Colonic mucosa (tissue), 4 donors: ENCODE measurements around the gene DST. TPM values are rescaled to one million over a fixed set of nuclear protein-coding genes. Genes with fewer than 3 reads are reported as not detected.

Experiments
- DNase-seq: peaks from one replicate; pipeline ENCODE4 v3.0.0-alpha.2; 2020
- H3K27ac ChIP-seq: fragments of 200-600 bp; one replicate; pipeline ENCODE4 v1.8.0; 2021
- H3K27me3 ChIP-seq: fragments of 200-600 bp; one replicate; pipeline ENCODE4 v1.8.0; 2021
- H3K36me3 ChIP-seq: fragments of 200-600 bp; one replicate; pipeline ENCODE4 v1.8.0; 2021
- H3K4me1 ChIP-seq: fragments of 200-600 bp; one replicate; pipeline ENCODE4 v1.8.0; 2021; ENCODE audit warnings: mild to moderate bottlenecking
- H3K4me3 ChIP-seq: fragments of 200-600 bp; one replicate; pipeline ENCODE4 v1.8.0; 2021
- H3K9ac ChIP-seq, 2 donors: one replicate each; pipeline ENCODE4 v1.7.0; 2013; ENCODE audit warnings: control low read depth in 2 of 2, low read depth in 2 of 2, low read length in 2 of 2
- H3K9me3 ChIP-seq: fragments of 200-600 bp; one replicate; pipeline ENCODE4 v1.8.0; 2021
- intact Hi-C: fragments of 100-400 bp; cut with DNase I; formaldehyde crosslinking; loops from one replicate; pipeline ENCODE4 v1.14.1; 2022
- total RNA-seq, 2 donors: library from RNA; stranded (reverse); fragmentation: NEBNext Ultra II Directional in 1 of 2; extraction: Animal tissue kit (Norgen Biotek cat#: 25700) in 1 of 2; gene quantifications; one replicate each; pipeline ENCODE4 v1.2.1, GENCODE V29; 2021
- TF ChIP-seq, protein P1 (sequence below): fragments of 200-600 bp; IDR thresholded peaks from one replicate; pipeline ENCODE4 v1.8.0; 2022; ENCODE audit warnings: antibody characterized with exemption, mild to moderate bottlenecking
- donor health status: healthy.
- donor health status: DM: no; HTN: no; CAD: no.
- donor health status: DM: no; HTN: no; CAD: no.

Gene DST
- total RNA-seq, 2 donors from 2014 or later: 115 to 197 TPM

GRCh38 chr6:56534680-56535419 lies 107.8 kb downstream of the DST start:
- TF ChIP-seq, protein P1, sequence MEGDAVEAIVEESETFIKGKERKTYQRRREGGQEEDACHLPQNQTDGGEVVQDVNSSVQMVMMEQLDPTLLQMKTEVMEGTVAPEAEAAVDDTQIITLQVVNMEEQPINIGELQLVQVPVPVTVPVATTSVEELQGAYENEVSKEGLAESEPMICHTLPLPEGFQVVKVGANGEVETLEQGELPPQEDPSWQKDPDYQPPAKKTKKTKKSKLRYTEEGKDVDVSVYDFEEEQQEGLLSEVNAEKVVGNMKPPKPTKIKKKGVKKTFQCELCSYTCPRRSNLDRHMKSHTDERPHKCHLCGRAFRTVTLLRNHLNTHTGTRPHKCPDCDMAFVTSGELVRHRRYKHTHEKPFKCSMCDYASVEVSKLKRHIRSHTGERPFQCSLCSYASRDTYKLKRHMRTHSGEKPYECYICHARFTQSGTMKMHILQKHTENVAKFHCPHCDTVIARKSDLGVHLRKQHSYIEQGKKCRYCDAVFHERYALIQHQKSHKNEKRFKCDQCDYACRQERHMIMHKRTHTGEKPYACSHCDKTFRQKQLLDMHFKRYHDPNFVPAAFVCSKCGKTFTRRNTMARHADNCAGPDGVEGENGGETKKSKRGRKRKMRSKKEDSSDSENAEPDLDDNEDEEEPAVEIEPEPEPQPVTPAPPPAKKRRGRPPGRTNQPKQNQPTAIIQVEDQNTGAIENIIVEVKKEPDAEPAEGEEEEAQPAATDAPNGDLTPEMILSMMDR: no peak
- Histone ChIP-seq H3K27me3 (no peaks in the 10 kb centered on the region), H3K4me1 (no peaks in the 10 kb centered on the region), H3K27ac (no peak overlapping the region), H3K4me3 (no peak overlapping the region), H3K36me3 (no peaks in the 10 kb centered on the region), H3K9ac (no peak overlapping the region), H3K9me3 (no peaks in the 10 kb centered on the region)
- no peak for DNase-seq
- intact Hi-C loops: no loop called here

- Histone ChIP-seq H3K9ac (no peak overlapping the region), H3K9me3 (no peaks in the 10 kb centered on the region), H3K4me3 (no peak overlapping the region), H3K27ac (no peak overlapping the region), H3K36me3 (no peaks in the 10 kb centered on the region), H3K4me1 (no peaks in the 10 kb centered on the region), H3K27me3 (no peaks in the 10 kb centered on the region)
- intact Hi-C loops: no loop called here
- TF ChIP-seq, protein P1: no peak
- DNase-seq: no peak
Measured at GRCh38 chr6:56532766-56533551, 109.7 kb downstream of the DST start.

- TF ChIP-seq, protein P1: no peak
- Histone ChIP-seq H3K27me3 (no peaks in the 10 kb centered on the region), H3K9me3 (no peaks in the 10 kb centered on the region), H3K36me3 (no peaks in the 10 kb centered on the region), H3K9ac (no peak overlapping the region), H3K4me3 (no peak overlapping the region), H3K27ac (no peak overlapping the region), H3K4me1 (no peaks in the 10 kb centered on the region)
- intact Hi-C loops: no loop called here
- DNase-seq: no peak
Measured at GRCh38 chr6:56531839-56532595, 110.7 kb downstream of the DST start.

DNA sequence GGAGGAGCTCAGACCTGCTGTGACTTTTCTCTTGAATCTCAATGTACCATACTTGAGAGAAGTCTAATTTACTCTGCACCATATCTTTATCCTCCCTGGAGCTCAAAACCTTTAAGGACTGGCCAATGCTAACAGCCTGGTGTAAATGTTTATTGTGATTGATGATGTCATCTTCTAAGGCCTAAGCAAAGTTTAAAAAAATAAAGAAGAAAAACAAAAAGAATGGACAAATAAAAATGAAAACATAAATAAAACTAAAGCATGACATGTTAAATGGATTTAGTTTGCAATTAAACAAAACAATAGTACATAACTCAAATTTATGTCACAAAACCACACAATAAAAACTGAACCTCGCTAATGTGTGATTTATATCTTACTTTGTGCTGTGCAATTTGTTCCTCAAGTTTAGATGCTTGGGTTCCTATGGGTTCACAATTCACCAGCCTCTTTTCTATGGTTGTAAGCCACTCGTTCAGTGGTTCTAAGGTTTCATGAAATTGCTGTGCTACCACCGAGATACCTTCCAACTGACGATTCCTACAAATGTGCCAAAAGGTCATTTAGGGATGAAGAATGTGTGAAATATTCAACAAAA lies 113.0 kb downstream of the DST start:
- no peak overlapping the region for H3K9ac ChIP-seq
- intact Hi-C loops: no loop called here
- no peak for DNase-seq
- H3K9me3 ChIP-seq: no peaks in the 10 kb centered on the region
- TF ChIP-seq, protein P1: no peak
- no peak overlapping the region for H3K4me3 ChIP-seq
- H3K4me1 ChIP-seq: no peaks in the 10 kb centered on the region
- no peaks in the 10 kb centered on the region for H3K27me3 ChIP-seq
- H3K36me3 ChIP-seq: no peaks in the 10 kb centered on the region
- no peak overlapping the region for H3K27ac ChIP-seq

GRCh38 chr6:56528412-56528841 lies 114.3 kb downstream of the DST start:
- H3K9ac ChIP-seq: no peak overlapping the region
- no peaks in the 10 kb centered on the region for H3K9me3 ChIP-seq
- H3K36me3 ChIP-seq: no peaks in the 10 kb centered on the region
- DNase-seq: no peak
- no peaks in the 10 kb centered on the region for H3K4me1 ChIP-seq
- H3K27me3 ChIP-seq: no peaks in the 10 kb centered on the region
- TF ChIP-seq, protein P1: no peak
- intact Hi-C loops: no loop called here
- H3K27ac ChIP-seq: no peak overlapping the region
- H3K4me3 ChIP-seq: no peak overlapping the region
